Thoracic aorta (tissue), 2 donors: ENCODE results near the gene IP6K3. TPM values are rescaled to one million over a fixed set of nuclear protein-coding genes. Genes with fewer than 3 reads are reported as not detected.

Experiments used
- ATAC-seq: fragments of 150-250 bp; one replicate; pipeline ENCODE4 v1.8.0; 2017; ENCODE audit warnings: low read depth; ENCODE audit not compliant: insufficient number of reproducible peaks, low FRiP score
- DNase-seq: peaks from one replicate; pipeline ENCODE4 v3.0.0-alpha.2; 2020; ENCODE audit warnings: low spot score
- H3K27ac ChIP-seq, 2 donors: fragments of 200-600 bp; sonication (generic); 1 replicate in 1 of 2; 2 replicates in 1 of 2; pipeline ENCODE4 v1.5.1; 2016; ENCODE audit warnings: mild to moderate bottlenecking in 2 of 2, moderate library complexity in 2 of 2
- H3K27me3 ChIP-seq: fragments of 200-600 bp; sonication (generic); replicated peaks from 2 replicates; pipeline ENCODE4 v1.6.0; 2016; ENCODE audit warnings: mild to moderate bottlenecking; ENCODE audit not compliant: insufficient read depth
- H3K36me3 ChIP-seq: fragments of 200-600 bp; sonication (generic); one replicate; pipeline ENCODE4 v1.5.1; 2016
- H3K4me1 ChIP-seq, 2 donors: fragments of 200-600 bp; sonication (generic); 1 replicate in 1 of 2; 2 replicates in 1 of 2; pipeline versions ENCODE4 v1.5.1 to v1.6.0; 2016; ENCODE audit warnings: low read depth in 2 of 2, mild to moderate bottlenecking in 1 of 2; ENCODE audit not compliant: control insufficient read depth in 1 of 2
- H3K4me3 ChIP-seq: fragments of 200-600 bp; sonication (generic); 2 replicates; pipeline ENCODE4 v1.5.1; 2016; ENCODE audit warnings: mild to moderate bottlenecking
- H3K9me3 ChIP-seq: fragments of 200-600 bp; sonication (generic); 2 replicates; pipeline ENCODE4 v1.5.1; 2016
- total RNA-seq, 2 donors: library from RNA; depleted of rRNA; stranded (reverse); fragments of >200 nt; gene quantifications; one replicate each; pipeline versions ENCODE4 v1.1.0 to v1.2.3, GENCODE V29; 2016
- TF ChIP-seq, protein P1 (sequence below): fragments of 200-600 bp; sonication (generic); IDR thresholded peaks from one replicate; pipeline ENCODE4 v1.5.1; 2019; ENCODE audit warnings: antibody characterized with exemption

Gene IP6K3, protein sequence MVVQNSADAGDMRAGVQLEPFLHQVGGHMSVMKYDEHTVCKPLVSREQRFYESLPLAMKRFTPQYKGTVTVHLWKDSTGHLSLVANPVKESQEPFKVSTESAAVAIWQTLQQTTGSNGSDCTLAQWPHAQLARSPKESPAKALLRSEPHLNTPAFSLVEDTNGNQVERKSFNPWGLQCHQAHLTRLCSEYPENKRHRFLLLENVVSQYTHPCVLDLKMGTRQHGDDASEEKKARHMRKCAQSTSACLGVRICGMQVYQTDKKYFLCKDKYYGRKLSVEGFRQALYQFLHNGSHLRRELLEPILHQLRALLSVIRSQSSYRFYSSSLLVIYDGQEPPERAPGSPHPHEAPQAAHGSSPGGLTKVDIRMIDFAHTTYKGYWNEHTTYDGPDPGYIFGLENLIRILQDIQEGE
- total RNA-seq, result under 1 TPM; 0.27 to 0.56 TPM

DNA sequence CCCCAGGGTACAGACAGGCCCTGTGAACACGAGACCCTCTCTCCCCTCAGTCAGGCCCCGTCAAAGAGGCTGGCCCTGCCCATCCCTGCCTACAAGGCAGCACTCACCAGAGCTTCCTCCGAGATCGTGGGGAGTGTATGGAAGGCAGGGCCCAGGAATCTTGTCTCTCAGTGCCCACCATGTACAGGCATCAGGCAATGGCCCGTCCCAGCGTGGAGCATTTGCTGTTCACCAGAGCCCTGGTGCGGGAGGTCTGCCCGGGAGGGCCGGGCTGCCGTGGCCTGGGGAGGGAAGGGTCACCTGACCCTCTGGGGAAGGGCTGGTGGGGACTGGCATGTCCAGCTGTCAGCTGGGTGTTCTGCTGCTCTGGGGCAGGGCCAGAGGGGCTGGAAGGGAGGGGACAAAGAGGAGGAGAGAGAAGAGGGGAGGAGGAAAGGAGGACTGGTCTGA is at the start of gene IP6K3:
Gene IP6K3, minus strand, starts transcription at position 255 of the 450 bp plus-strand sequence. CDS start 11,429 bp downstream, outside the sequence.
- H3K9me3 ChIP-seq, result no peaks in the 10 kb centered on the region
- H3K27ac ChIP-seq, result peak within 1 kb of the TSS; percentile 22 to 43
- no peaks in the 10 kb centered on the region for H3K27me3 ChIP-seq
- H3K4me1 ChIP-seq, result peaks cover 0 to 11% of the 10 kb centered on the region in 2 donors
- DNase-seq, result no peak
- no peaks in the 10 kb centered on the region for H3K36me3 ChIP-seq
- TF ChIP-seq, protein P1, sequence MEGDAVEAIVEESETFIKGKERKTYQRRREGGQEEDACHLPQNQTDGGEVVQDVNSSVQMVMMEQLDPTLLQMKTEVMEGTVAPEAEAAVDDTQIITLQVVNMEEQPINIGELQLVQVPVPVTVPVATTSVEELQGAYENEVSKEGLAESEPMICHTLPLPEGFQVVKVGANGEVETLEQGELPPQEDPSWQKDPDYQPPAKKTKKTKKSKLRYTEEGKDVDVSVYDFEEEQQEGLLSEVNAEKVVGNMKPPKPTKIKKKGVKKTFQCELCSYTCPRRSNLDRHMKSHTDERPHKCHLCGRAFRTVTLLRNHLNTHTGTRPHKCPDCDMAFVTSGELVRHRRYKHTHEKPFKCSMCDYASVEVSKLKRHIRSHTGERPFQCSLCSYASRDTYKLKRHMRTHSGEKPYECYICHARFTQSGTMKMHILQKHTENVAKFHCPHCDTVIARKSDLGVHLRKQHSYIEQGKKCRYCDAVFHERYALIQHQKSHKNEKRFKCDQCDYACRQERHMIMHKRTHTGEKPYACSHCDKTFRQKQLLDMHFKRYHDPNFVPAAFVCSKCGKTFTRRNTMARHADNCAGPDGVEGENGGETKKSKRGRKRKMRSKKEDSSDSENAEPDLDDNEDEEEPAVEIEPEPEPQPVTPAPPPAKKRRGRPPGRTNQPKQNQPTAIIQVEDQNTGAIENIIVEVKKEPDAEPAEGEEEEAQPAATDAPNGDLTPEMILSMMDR, result no peak
- H3K4me3 ChIP-seq, result peak within 1 kb of the TSS; percentile 42
- no peak for ATAC-seq

DNA sequence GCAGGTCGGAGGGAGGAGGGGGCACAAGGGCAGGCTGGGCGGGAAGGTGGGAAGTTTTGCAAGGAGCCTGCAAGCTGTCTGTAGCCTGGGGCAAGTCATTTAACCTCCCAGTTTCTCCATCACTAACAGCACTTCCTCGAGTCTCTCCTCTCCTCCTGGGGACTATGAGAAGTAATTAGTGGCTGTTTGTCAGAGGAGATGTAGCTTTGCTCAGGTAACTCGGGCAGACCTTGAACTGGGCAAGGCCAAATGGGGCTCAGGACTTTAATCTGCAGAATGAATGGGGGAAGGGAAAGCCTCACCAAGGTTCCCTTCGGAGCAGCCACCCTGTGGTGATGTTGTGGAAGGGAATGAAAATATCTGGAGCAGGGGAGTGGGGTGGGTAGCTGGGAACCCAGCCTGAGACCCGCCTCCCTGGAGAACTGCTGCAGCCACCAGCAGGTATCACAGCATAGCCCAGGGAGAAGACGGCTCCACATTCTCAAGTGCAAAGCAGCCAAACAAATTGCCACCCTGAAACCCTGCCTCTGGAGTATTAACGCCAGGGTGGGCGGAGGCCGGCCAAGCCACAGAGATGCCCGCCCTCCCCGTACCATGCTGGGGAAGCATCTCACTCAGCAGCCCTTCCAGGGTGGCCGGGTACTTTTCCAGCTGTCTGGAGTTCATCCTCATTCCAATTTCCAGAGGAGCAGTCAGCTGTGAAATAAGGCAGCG is 48.4 kb upstream of the IP6K3 start:
- Histone ChIP-seq H3K4me3 (no peak overlapping the region), H3K27ac (no peak overlapping the region), H3K4me1 (no peaks in the 10 kb centered on the region), H3K27me3 (no peaks in the 10 kb centered on the region), H3K9me3 (no peaks in the 10 kb centered on the region), H3K36me3 (no peaks in the 10 kb centered on the region)
- DNase-seq, result no peak
- TF ChIP-seq, protein P1, result no peak
- no peak for ATAC-seq

DNA sequence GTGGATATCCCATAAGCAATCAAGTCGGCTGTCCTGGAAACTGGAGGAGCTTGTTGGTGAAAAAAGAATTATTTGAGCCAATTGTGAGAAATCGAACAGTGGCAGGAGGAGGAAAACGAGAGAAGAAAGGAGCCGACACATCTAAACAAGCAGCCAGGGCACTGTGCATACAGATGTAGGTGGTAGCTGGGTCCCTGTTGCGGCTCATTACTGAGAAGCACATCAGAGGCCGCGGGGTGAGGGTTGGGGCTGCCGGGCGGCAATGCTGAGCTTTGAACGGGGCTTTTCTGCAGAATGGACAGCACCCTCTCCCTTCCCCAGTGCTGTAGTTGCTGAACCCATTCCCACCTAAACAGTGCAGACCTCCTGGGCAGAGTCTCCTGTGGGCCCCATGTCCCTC is 46.3 kb upstream of the IP6K3 start:
- DNase-seq, result no peak
- no peaks in the 10 kb centered on the region for H3K36me3 ChIP-seq
- TF ChIP-seq, protein P1, result no peak
- H3K27ac ChIP-seq, result no peak overlapping the region
- no peak for ATAC-seq
- no peaks in the 10 kb centered on the region for H3K27me3 ChIP-seq
- H3K9me3 ChIP-seq, result no peaks in the 10 kb centered on the region
- peaks cover 0 to 5% of the 10 kb centered on the region in 2 donors for H3K4me1 ChIP-seq
- no peak overlapping the region for H3K4me3 ChIP-seq

DNA sequence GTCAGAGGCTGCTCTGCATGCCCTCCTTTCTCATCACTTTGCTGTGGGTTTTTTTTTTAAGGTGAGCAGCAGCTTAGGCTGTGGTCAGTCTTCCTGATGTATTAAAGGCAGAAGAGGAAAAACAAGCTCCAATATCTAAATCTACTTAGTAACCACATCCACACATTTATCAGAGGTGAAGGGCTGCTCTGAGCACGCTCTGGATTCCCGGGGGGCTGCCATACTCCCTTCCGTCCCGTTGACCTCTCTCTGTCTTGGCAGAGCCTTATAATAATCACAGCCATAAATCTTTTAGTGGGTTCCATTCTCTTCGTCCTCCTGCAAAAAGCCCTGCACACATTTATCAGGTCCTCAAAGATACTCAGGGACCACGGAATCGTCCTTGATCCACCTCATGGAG is 44.9 kb upstream of the IP6K3 start:
- DNase-seq, result no peak
- Histone ChIP-seq H3K27me3 (no peaks in the 10 kb centered on the region), H3K4me1 (peaks cover 7 to 18% of the 10 kb centered on the region in 2 donors), H3K4me3 (no peak overlapping the region), H3K9me3 (no peaks in the 10 kb centered on the region), H3K27ac (no peak overlapping the region), H3K36me3 (no peaks in the 10 kb centered on the region)
- ATAC-seq, result no peak
- TF ChIP-seq, protein P1, result no peak

DNA sequence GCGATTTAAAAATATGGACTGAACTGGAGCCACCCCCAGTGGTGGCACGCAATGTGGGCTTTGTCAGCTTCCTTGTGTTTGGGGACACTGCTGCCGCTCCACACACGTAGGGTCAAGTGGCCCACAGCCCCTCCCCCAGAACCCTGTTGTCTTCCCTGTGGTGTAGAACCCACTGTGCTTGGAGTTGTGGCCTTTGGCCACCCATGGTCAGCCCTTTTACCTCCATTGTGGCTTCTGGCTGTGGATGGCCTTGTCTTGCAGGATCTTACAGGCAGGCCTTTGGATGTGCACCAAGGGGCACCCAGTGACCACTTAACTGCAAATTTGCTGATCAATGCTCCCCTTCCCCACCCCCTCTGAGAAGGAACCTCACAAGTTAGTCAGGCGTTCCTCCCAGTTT is 44.2 kb upstream of the IP6K3 start:
- TF ChIP-seq, protein P1, result no peak
- Histone ChIP-seq H3K9me3 (no peaks in the 10 kb centered on the region), H3K4me3 (no peak overlapping the region), H3K36me3 (no peaks in the 10 kb centered on the region), H3K4me1 (peaks cover 9 to 25% of the 10 kb centered on the region in 2 donors), H3K27ac (no peak overlapping the region), H3K27me3 (no peaks in the 10 kb centered on the region)
- DNase-seq (no peak), ATAC-seq (no peak)
